Frontal cortex (tissue), 4 donors: ENCODE results near the gene MLC1. TPM values are rescaled to one million over a fixed set of nuclear protein-coding genes. Genes with fewer than 3 reads are reported as not detected.

ENCODE experiments used
- DNase-seq, 2 donors: peaks; one replicate each; pipeline ENCODE4 v3.0.0; 2012; ENCODE audit warnings: low spot score in 2 of 2
- FAIRE-seq: peaks from 2 replicates; lab custom pipeline; 2012; peaks lifted over from hg19 to GRCh38; lab: Jason Lieb, UNC
- total RNA-seq: library from RNA; depleted of rRNA; stranded (reverse); fragments of >200 nt; gene quantifications from one replicate; pipeline ENCODE4 v1.2.3, GENCODE V29; 2014
- donor health status: control.
- donor health status: control.
- donor health status: control.

The MLC1 gene
- total RNA-seq, 1 donor from 2014 or later: 17.9 TPM

- DNase-seq: peak in 1 of 2 donors; percentile 12
- no peak for FAIRE-seq
Measured at GRCh38 chr22:50081426-50082196, 3.6 kb downstream of the MLC1 start.

GRCh38 chr22:50080077-50080465 is 5.2 kb downstream of the MLC1 start:
- no peak for FAIRE-seq
- peak in 1 of 2 donors; percentile 10 for DNase-seq

GRCh38 chr22:50078761-50079160 is 6.5 kb downstream of the MLC1 start:
- DNase-seq (no peak), FAIRE-seq (no peak)

GRCh38 chr22:50078246-50078645 is 7.0 kb downstream of the MLC1 start:
- DNase-seq: no peak
- FAIRE-seq: no peak

GRCh38 chr22:50076646-50077535 is 8.3 kb downstream of the MLC1 start:
- DNase-seq: no peak

GRCh38 chr22:50074551-50075530 is 10.4 kb downstream of the MLC1 start:
- DNase-seq: peak in 1 of 2 donors; percentile 64
- no peak for FAIRE-seq

More at GRCh38 chr22:50076646-50077535, 8.3 kb downstream of the MLC1 start:
- FAIRE-seq: no peak

- DNase-seq (no peak), FAIRE-seq (no peak)
Measured at GRCh38 chr22:50074056-50074455, 11.2 kb downstream of the MLC1 start.

GRCh38 chr22:50072714-50073538 is 12.3 kb downstream of the MLC1 start:
- FAIRE-seq: no peak
- no peak for DNase-seq

GRCh38 chr22:50072167-50072555 is 13.1 kb downstream of the MLC1 start:
- DNase-seq (no peak), FAIRE-seq (no peak)

GRCh38 chr22:50071432-50072166 is 13.6 kb downstream of the MLC1 start:
- FAIRE-seq (no peak), DNase-seq (no peak)

GRCh38 chr22:50070366-50070765 is 14.9 kb downstream of the MLC1 start:
- FAIRE-seq (no peak), DNase-seq (no peak)

GRCh38 chr22:50068096-50068495 is 17.1 kb downstream of the MLC1 start:
- no peak for DNase-seq
- FAIRE-seq: no peak

GRCh38 chr22:50067244-50067643 is 18.0 kb downstream of the MLC1 start:
- no peak for DNase-seq
- no peak for FAIRE-seq

- FAIRE-seq (no peak), DNase-seq (no peak)
Measured at GRCh38 chr22:50064453-50064852, 20.8 kb downstream of the MLC1 start.

- DNase-seq (no peak), FAIRE-seq (no peak)
Measured at GRCh38 chr22:50063589-50064393, 21.4 kb downstream of the MLC1 start.

- no peak for FAIRE-seq
- no peak for DNase-seq
Measured at GRCh38 chr22:50062509-50063135, 22.6 kb downstream of the MLC1 start.

GRCh38 chr22:50061824-50062355 is 23.3 kb downstream of the MLC1 start:
- no peak for DNase-seq
- FAIRE-seq: no peak
